ENCODE results near the gene TMEM150A. TPM values are rescaled to one million over a fixed set of nuclear protein-coding genes. Genes with fewer than 3 reads are reported as not detected.
A peak's percentile ranks its signal among the peaks of the same experiment; 100 is the strongest.
"Not testable (repeated sequence)": the region's sequence is repeated elsewhere in the genome, so short reads cannot be mapped to it uniquely, and the experiment has no call there.

TMEM150A gene
- total RNA-seq, 1 experiment from 2014 or later: 17.9 TPM

DNA sequence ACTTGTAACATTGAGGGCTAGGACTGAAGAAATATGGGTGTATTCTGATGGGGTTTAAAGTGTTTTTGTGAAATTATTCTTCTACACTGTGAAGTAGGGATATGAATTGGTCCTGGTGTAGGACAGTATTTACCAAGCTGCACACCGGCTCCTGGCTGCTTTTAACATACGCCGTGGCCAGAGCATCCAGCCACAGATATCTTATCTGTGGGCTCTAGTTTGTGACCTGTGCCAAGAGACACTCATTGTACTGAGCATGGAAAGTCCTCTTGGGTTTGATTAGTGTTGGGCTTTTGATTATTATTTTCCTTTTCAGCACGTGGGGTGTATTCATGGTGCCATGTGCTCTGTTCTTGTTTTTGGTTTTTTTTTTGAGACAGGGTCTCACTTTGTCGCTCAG lies 21.5 kb upstream of the TMEM150A start:
- no peak overlapping the region for H3K4me3 ChIP-seq (ENCODE audit: insufficient read depth, low read depth, low read length)
- peaks cover 46% of the 10 kb centered on the region for H3K36me3 ChIP-seq (replicated peaks; ENCODE audit: control insufficient read depth, insufficient read depth, low read length)
- DNase-seq: no peak
- no peaks in the 10 kb centered on the region for H3K27me3 ChIP-seq (ENCODE audit: control insufficient read depth, insufficient read depth, low read length)

DNA sequence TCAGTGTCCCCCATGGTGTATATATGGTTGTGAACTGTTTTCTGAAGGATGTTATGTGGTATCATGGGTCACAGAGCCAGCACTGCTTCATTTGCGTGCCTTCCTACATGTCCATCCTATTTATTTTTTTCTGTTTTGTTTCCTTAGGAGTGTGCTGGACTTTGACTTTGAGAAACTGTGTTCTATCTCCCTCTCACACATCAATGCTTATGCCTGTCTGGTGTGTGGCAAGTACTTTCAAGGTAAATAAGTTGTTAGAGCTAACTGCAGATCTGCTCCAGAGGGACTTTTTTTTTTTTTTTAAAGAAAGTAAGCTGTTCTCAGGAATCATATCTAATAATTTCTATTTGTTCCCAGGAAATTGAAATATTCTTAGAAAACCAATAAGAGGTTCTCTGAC lies 18.8 kb upstream of the TMEM150A start:
- H3K27me3 ChIP-seq (ENCODE audit: control insufficient read depth, insufficient read depth, low read length): no peaks in the 10 kb centered on the region
- DNase-seq: no peak
- H3K4me3 ChIP-seq (ENCODE audit: insufficient read depth, low read depth, low read length): no peak overlapping the region
- peaks cover 38% of the 10 kb centered on the region for H3K36me3 ChIP-seq (replicated peaks; ENCODE audit: control insufficient read depth, insufficient read depth, low read length)

DNA sequence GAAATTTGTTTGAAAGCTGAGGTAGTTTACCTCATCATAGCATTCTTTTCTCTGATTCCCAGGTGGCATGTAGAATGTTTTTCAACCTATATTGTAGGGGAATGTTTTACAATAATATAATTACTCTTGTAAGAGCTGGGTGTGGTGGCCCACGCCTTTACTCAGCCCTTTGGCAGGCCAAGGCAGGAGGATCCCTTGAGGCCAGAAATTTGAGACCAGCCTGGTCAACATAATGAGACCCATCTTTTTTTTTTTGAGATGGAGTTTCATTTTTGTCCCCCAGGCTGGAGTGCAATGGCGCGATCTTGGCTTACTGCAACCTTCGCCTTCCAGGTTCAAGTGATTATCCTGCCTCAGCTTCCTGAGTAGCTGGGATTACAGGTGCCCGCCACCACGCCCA lies 17.1 kb upstream of the TMEM150A start:
- DNase-seq: no peak
- Histone ChIP-seq H3K27me3 (ENCODE audit: control insufficient read depth, insufficient read depth, low read length) (no peaks in the 10 kb centered on the region), H3K4me3 (ENCODE audit: insufficient read depth, low read depth, low read length) (no peak overlapping the region), H3K36me3 (replicated peaks; ENCODE audit: control insufficient read depth, insufficient read depth, low read length) (peaks cover 27% of the 10 kb centered on the region)

DNA sequence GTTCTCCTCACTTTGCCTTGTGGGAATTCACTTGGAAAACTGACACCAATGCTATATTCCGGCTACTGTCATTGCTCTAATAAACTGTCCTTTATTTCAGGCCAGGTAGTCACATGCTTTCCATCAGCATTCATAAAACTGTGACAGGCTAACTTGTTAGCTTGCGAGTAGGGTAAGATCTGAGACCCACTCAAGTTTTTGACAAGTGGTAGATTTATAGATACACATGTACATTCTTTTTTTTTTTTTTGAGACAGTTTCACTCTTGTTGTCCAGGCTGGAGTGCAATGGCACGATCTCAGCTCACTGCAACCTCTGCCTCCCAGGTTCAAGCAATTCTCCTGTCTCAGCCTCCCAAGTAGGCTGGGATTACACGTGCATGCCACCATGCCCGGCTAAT lies 15.2 kb upstream of the TMEM150A start:
- DNase-seq; H3K27me3 ChIP-seq (ENCODE audit: control insufficient read depth, insufficient read depth, low read length); H3K4me3 ChIP-seq (ENCODE audit: insufficient read depth, low read depth, low read length): not testable (repeated sequence)
- H3K36me3 ChIP-seq (replicated peaks; ENCODE audit: control insufficient read depth, insufficient read depth, low read length): peaks cover 13% of the 10 kb centered on the region

DNA sequence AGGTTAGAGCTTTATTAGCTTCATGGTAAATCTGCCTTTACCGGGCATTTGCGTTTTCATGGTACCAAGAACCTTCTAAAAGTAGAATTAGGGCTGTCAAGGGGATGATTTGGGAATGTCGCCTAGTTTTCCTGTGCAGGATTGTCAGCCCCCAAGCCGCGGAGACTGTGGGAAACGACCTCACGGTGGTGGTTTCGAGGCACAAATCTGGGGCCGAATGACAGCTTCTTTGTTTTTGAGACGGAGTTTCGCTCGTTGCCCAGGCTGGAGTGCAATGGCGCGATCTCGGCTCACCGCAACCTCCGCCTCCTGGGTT lies 12.9 kb upstream of the TMEM150A start:
- no peak overlapping the region for H3K4me3 ChIP-seq (ENCODE audit: insufficient read depth, low read depth, low read length)
- no peak for DNase-seq
- H3K27me3 ChIP-seq (ENCODE audit: control insufficient read depth, insufficient read depth, low read length): no peaks in the 10 kb centered on the region
- H3K36me3 ChIP-seq (replicated peaks; ENCODE audit: control insufficient read depth, insufficient read depth, low read length): peaks cover 6% of the 10 kb centered on the region

DNA sequence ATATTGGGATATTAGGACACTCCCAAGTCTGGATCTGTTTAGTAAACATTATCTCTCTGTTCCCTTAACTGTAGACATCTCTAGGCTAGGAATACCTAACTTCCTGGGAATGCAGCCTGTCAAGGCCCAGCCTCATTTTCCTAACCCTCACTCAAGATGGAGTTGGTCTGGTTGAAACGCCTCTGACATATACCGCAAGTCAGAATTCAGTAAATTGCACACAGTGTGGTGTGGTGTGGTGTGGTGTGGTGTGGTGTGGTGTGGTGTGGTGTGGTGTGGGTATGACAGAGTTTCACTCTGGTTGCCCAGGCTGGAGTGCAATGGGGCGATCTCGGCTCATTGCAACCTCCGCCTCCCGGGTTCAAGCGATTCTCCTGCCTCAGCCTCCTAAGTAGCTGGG lies 12.3 kb upstream of the TMEM150A start:
- not testable (repeated sequence) for H3K27me3 ChIP-seq (ENCODE audit: control insufficient read depth, insufficient read depth, low read length); H3K36me3 ChIP-seq (replicated peaks; ENCODE audit: control insufficient read depth, insufficient read depth, low read length); H3K4me3 ChIP-seq (ENCODE audit: insufficient read depth, low read depth, low read length); DNase-seq

DNA sequence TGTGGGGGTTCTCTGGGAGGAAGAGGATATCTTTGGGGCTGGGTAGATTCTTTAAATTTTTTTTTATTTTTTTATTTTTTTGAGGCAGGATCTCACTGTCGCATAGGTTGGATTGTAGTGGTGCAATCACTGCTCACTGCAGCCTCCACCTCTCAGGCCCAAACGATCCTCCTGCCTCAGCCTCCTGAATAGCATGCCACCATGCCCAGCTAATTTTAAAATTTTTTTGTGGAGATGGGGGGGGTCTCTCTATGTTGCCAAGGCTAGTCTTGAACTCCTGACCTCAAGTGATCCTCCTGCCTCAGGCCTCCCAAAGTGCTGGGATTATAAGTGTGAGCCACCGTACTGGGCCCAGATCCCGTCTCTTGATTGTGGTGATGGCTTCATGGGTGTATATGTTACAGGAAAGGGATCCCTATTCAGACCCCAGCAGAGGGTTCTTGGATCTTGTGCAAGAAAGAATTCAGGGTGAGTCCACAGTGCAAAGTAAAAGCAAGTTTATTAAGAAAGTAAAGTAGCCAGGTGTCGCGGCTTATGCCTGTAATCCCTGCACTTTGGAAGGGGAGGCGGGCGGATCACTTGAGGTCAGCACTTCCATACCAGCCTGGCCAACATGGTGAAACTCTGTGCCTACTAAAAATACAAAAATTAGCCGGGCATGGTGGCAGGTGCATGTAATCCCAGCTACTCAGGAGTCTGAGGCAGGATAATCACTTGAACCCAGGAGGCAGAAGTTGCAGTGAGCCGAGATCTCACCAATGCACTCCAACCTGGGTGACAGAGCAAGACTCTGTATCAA lies 11.4 kb upstream of the TMEM150A start:
- Histone ChIP-seq H3K27me3 (ENCODE audit: control insufficient read depth, insufficient read depth, low read length) (no peaks in the 10 kb centered on the region), H3K4me3 (ENCODE audit: insufficient read depth, low read depth, low read length) (no peak overlapping the region), H3K36me3 (replicated peaks; ENCODE audit: control insufficient read depth, insufficient read depth, low read length) (peaks cover 4% of the 10 kb centered on the region)
- DNase-seq: no peak

DNA sequence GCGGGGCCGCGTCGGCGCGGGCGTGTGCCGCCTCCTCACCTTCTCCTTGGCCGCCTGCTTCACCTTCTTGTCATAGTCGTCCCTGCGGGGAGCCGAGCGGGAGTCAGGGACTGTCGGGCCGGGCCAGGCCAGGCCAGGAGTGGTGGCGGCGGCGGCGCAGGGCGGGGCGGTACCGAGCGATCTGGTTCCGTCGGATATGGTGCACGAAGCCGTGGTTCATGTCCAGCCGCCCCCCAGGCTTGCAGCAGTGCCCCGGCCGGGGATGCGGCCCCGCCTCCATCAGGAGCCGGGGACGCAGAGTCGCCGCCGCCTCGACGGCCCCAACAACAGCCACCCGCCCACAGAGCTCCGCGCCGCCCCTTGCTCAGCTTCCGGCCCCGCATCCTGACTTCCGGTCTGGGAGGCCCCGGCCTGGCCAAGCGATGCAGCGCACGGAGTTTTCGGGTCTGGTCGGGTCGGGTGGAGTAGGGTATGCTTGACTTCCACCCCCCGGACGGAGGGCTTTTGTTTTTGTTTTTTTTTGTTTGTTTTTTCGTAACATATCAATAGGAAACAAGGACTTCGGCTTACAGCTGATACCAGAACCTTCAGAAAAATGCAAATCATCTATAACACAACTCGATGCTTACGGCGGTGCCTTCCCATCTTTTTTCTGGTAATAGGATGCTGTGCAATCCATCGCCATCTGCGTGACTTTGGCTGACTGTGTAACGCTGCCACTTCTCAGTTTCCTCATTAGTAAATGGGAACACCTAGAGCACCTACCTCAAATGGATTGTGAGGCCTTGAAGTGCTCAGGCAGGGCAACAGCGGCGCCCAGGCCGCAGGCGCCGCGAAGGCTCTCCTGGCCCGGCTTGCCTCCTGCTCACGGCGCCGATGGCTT lies 9.4 kb upstream of the TMEM150A start, which contains the start of gene C2orf68:
Gene C2orf68, minus strand, starts transcription at position 362 of the 883 bp plus-strand sequence. Its CDS starts 82 bp downstream, at position 280.
- DNase-seq: peak; percentile 98

DNA sequence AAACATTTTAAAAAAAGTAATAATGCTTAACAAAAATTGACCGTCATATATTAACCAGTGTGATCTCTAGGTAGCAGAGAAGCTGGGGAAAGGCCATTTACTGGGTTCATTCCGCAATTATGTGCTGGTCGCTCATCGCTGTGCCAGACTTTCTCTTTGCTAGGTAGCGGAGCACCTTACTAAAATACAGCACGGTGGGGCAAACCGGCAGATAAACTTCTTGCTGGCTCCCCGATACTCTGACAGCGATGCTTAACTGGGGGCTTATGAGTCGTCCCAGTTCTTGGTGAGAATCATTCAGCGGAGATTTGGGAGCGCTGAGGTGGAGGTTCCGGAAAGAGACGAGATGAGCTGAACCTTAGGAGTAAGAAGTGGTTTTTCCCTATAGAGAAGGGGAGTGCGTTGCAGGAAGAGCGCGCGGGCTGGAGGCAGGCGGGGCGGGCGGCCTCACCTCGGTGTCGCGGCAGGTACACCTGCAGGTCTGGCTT lies 8.8 kb upstream of the TMEM150A start:
- Histone ChIP-seq H3K4me3 (ENCODE audit: insufficient read depth, low read depth, low read length) (peak overlapping the region; percentile 91), H3K36me3 (replicated peaks; ENCODE audit: control insufficient read depth, insufficient read depth, low read length) (peaks cover 7% of the 10 kb centered on the region), H3K27me3 (ENCODE audit: control insufficient read depth, insufficient read depth, low read length) (no peaks in the 10 kb centered on the region)
- DNase-seq: no peak

More for the DNA sequence above, 9.4 kb upstream of the TMEM150A start, which contains the start of gene C2orf68:
- Histone ChIP-seq H3K36me3 (replicated peaks; ENCODE audit: control insufficient read depth, insufficient read depth, low read length) (peaks cover 7% of the 10 kb centered on the region), H3K27me3 (ENCODE audit: control insufficient read depth, insufficient read depth, low read length) (no peaks in the 10 kb centered on the region), H3K4me3 (ENCODE audit: insufficient read depth, low read depth, low read length) (peak within 1 kb of the TSS; percentile 91)

DNA sequence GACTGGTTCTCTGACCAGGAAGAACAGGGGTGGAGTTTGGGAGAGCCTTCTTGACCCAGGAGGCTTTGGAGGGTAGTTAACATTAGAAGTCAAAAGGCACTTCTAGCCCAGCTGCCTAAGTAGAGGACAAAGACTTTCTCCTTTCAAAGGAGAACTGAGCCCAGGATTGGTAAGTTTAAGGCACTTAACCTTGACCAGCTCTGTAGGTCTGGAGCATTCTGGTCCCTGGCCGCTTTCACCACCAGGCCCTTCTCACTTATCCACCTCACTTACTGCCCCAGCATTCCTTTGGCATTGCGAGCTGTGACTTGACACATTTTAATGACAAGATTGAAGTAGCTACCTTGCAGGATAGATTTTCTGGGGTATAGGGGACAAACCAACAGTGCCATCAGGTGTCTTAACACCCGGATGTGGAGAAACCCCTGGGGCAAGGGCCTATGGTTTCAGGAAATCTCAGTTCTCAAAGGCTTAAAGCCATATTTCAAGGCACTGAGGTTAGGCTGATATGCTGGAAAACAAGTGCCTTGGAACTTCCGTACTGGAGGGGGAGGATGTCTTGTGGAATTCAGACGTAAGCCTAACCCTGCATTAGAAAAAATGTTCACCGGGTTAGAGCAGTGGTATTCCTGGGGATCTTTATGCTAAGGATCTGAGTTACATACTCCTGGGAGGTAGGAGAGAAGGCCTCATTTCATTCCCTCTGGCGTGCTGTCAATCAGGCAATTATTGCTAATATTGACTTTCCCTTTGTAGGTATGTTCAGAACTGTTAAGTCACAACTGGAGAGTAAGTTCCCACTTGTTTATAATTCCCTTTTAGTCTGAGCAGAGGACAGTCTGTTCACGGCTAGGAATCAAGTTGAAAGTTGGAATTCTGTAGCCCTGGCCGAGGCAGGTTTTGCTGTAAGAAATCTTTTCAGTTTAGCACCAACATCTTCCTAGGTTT lies 5.0 kb upstream of the TMEM150A start:
- H3K36me3 ChIP-seq (replicated peaks; ENCODE audit: control insufficient read depth, insufficient read depth, low read length): peaks cover 7% of the 10 kb centered on the region
- H3K27me3 ChIP-seq (ENCODE audit: control insufficient read depth, insufficient read depth, low read length): no peaks in the 10 kb centered on the region
- no peak for DNase-seq
- H3K4me3 ChIP-seq (ENCODE audit: insufficient read depth, low read depth, low read length): no peak overlapping the region

DNA sequence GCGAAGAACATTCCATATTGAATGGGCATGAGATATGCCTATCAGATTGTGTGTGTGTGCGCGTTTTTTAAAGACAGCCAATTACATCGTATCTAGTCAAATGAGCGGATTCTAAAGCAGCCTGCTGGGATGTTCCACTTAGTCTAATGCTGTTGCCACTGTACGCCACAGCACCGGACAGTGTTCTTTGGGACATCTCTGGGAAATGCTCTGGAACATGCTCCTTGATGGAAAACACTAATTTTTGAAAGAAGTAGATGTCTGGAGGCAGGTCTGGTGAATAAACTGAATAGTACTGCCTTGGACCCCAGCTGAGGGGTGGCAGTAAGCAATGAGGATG lies 3.6 kb upstream of the TMEM150A start:
- peaks cover 7% of the 10 kb centered on the region for H3K36me3 ChIP-seq (replicated peaks; ENCODE audit: control insufficient read depth, insufficient read depth, low read length)
- H3K4me3 ChIP-seq (ENCODE audit: insufficient read depth, low read depth, low read length): no peak overlapping the region
- peak; percentile 12 for DNase-seq
- no peaks in the 10 kb centered on the region for H3K27me3 ChIP-seq (ENCODE audit: control insufficient read depth, insufficient read depth, low read length)

DNA sequence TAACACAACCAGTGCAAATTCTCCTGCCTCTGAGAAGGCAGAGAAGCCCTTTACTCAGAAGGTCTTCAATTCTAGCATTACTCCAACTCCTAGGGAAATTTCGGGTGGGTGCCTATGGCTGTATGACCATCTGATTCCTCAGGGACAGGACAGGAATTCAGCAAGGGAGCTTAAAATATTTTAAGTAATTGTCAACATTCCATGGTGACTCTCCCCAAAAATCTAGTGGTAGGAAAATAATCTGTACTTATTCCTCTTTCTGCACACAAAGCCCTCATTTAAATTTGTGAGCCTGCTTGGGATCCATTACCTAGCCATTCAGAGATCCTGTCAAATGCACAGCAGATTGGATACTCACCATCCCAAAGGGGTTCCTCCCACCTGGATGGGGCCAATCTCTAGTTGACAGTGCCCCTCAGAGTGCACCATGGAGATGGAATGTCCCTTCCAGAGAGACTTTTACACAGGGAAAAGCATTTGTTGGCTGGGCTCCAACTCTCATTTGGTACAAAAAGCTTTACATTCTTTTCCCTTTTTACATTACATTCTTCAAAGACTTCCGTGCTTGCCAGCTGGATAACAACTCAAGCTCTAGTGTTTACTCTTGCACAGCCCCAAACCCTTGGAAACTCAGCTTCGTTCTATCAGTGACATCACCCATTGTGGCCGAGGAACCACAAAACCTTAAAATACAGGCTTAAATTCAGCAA lies 3.1 kb upstream of the TMEM150A start:
- H3K4me3 ChIP-seq (ENCODE audit: insufficient read depth, low read depth, low read length): no peak overlapping the region
- H3K36me3 ChIP-seq (replicated peaks; ENCODE audit: control insufficient read depth, insufficient read depth, low read length): peaks cover 7% of the 10 kb centered on the region
- no peaks in the 10 kb centered on the region for H3K27me3 ChIP-seq (ENCODE audit: control insufficient read depth, insufficient read depth, low read length)
- peak; percentile 23 for DNase-seq

DNA sequence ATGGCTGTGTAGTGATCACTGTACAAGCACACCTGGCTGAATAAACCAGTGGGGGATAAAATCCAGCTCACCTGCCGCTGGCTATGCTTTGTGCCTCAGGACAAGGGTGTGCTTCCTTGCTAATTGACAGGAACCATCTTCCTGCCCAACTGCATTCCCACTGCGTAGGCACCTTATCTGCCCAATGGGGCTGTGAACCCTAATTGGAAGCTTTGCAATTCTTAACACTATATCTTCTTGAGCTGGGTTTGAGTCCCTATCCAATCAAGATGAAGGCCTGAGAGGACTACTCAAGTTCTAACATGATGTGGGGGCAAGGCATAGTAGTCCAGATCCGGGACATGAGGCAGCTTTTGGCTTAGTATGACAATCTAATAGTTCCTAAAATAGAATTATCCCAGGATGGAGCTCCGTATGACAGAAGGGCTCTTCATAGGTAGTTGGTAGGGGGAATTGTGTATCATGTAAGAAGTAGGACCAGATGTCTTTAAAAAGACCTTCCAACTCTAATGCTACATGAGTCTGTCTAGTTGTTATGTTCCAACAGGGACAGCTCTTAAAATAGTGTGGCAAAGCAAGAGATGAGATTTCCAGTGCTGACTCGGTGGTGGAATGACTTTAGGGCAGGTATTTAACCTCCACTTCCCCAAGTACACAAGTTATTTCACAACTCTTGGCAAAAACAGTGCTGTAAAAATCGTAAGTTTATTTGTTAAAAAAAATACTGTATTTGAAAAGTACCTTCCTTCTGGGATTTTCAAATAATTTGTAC lies 2.3 kb upstream of the TMEM150A start:
- no peak overlapping the region for H3K4me3 ChIP-seq (ENCODE audit: insufficient read depth, low read depth, low read length)
- peaks cover 7% of the 10 kb centered on the region for H3K36me3 ChIP-seq (replicated peaks; ENCODE audit: control insufficient read depth, insufficient read depth, low read length)
- peak; percentile 30 for DNase-seq
- H3K27me3 ChIP-seq (ENCODE audit: control insufficient read depth, insufficient read depth, low read length): no peaks in the 10 kb centered on the region

Measured in H7 (cell line).